Activated CD4-positive, alpha-beta T cell treated with anti-CD3 and anti-CD28 coated beads, Interleukin-2, amount 50 U/mL, for 4 hours (primary cell): ENCODE data around the gene IL2RA.
"Not testable (repeated sequence)": the region's sequence is repeated elsewhere in the genome, so short reads cannot be mapped to it uniquely, and the experiment has no call there.

ENCODE experiments used
- DNase-seq, 2 experiments: peaks; one replicate each; pipeline ENCODE4 v3.0.0-alpha.2; 2020

Gene IL2RA

GRCh38 chr10:6056411-6057135, 5.6 kb downstream of the IL2RA start:
- no peak for DNase-seq

DNA sequence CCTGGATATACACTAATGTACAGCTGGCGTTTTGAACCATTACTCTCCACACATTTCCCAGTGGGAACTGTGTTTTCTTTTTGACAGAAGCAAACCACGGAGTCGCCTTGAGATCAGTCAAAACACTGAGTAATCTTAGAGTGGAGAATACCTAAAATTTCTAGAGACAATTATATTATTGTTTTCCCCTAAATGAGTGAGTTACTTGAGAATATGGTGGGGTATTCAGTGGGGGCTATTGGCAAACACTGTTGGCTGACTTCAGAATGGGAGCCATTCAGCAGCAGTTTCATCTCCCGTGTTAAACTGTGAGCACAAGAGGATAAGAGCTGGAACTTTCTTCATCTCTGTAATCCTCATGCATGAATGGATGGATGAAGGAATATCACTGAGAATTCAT, 6.2 kb downstream of the IL2RA start:
- no peak for DNase-seq

DNA sequence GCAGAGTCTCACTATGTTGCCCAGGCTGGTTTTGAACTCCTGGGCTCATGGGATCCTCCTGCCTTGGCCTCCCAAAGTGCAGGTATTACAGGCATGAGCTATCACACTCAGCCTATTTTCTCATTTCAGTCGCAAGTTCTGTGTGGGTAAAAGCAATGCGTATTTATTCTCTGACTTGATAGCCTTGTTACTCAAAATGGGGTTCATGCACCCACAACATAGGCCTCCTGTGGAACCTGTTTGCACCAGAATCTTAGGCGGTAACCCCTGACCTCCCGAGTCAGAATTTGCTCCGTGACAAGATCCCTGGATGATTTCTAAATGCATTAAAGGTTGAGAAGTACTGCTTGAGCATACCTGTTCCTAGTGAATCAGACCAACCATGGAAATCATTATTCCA, 7.3 kb downstream of the IL2RA start:
- no peak for DNase-seq

- no peak for DNase-seq
Observed at GRCh38 chr10:6053816-6054631, 8.1 kb downstream of the IL2RA start.

- no peak for DNase-seq
Observed at GRCh38 chr10:6053303-6053702, 8.9 kb downstream of the IL2RA start.

DNA sequence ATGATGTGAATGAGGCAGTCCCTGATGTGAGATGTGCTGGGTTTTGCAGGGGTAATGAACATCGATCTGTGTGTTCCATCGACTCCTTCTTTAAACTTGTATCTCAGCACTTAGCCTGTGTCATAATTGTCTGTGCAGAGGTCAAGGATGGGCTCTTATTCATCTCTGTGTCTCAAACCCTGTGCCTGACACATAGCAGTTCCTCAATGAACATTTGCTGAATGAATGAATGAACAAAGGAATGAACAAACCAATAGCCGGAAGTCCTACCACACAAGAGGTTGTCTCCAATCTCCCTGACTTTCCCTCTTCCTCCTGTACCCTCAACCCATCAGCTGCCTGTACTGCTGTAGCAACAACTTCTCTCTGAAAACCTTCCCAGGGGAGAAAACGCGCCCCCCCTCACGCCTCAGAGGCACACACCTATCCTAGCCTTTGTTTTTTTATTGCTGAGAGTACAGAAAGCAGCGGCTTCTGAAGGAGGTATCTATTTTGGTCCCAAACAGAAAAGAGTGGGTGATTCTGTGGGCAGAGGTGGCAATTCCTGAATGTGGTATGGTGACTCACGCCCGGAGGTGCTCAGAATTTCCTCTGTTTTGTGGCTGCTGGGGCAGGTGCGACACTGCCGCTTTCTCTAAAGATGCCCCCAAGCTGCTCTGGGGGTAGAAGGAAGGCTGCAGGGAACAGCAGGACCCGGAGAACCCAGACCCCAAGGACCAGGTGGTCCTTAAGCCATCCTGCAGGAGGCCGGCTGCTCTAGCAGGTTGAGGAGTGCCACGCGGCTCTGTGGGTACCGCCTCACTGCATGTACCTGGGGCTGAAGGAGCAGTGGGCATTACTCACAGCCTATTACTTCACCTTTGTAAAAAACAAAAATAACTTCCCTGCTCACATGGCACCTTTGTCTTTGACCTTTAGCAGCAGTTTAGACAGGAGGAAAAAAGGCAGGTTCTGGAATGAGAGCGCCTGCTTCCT, 9.6 kb downstream of the IL2RA start:
- peak; percentile 80 to 84 for DNase-seq

DNA sequence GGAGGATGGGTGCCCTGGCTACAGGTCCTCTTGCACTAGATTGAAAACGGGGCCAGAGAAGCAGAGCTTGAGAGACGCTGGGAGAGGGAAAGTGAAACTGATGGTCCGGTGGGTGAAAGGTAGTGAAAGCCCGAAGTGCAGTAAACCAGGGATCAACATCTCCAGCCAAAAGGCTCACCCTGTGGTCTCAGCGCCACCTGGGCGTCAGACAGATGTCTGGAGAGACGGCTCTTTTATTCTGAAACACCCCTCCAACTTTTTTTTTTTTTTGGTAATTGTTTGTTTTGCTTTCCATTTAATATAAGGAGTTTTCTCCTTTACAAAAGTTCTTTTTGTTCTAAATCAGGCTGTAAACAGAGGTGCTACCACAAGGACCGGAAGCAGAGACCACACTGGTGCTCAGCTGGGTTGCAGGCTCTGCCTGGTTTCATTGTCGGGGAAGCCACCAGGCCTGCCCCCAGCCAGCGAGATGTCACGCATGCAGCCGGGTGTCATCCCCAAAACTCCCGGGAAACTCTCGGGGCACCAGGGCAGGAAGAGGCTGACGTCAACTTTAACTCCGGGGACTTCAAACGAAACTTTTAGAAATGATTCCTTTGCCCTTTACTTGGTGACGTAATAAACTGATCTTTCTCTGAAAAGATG, 11.2 kb downstream of the IL2RA start:
- DNase-seq: peak; percentile 87 to 92

DNA sequence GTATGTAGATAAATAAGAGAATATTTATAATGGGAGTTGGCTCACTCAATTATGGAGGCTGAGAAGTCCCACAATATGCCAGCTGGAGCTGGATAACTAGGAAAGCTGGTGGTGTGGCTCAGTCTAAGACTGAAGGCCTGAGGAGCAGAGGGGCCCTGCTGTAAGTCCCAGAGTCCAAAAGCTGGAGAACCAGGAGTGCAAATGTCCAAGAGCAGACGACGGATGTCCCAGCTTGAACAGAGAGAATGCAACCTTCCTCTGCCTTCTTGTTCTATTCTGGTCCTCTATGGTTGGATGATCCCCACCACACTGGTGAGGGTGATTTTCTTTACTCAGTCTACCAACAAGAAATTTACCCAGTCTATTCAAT, 13.2 kb downstream of the IL2RA start:
- no peak for DNase-seq

GRCh38 chr10:6048281-6049030, 13.7 kb downstream of the IL2RA start:
- no peak for DNase-seq

DNA sequence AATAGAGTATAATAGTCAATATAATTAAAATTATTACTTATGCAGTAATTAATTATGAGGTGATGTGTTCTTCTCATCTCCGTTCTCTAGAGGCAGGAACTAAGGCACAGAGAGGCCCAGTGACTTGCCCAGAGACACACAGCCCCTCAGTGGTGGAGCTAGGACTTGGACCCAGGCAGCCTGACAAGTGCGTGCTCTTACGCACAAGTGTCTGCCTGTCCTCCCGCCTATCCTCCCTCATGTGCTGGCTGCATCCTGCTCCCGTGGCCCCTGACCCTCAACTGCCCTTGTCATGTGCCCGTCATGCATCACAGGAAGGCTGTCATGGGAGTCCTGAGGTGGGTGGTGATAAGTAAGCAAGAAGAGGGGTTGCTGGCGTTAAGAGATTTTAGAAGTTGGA, 14.3 kb downstream of the IL2RA start:
- no peak for DNase-seq

DNA sequence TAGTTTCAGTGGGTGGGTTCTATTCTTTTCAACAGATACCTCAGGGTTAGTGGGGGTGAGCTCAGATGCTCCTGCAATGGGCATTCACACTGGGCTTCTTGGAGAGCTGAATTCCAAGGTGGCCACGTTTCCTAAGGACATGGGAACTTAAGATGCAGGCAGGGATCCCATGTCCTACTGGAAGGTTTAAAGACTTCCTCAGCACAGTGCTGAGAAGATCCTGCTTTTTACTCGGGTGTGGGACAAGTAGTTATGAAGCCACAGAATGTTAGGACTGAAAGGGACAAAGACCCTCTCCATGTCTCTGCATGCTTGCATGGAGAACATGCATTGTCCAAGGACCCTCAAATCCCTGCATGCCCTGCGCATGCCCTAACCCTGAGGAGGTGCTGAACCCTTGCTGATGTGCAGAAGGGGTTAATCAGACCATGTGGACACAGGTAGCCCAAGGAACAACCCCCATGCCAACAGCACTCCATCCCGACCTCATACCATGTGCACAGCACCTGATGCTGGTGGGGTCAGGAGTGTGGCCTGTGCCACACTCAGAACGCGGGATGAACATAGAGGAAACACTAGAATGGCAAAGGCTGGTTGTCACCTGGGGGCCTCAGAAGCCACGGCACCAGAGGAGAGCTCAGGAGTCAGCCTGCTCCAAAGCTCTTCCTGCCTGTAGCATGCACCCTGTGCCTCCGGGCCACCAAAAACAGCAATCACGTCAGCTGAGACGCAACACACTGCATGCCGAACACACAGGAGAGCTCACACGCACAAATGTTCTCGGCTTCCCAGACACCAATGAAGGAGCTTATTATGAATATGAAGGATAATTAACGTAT, 15.2 kb downstream of the IL2RA start:
- no peak for DNase-seq

GRCh38 chr10:6045878-6046772, 16.0 kb downstream of the IL2RA start:
- DNase-seq: no peak

DNA sequence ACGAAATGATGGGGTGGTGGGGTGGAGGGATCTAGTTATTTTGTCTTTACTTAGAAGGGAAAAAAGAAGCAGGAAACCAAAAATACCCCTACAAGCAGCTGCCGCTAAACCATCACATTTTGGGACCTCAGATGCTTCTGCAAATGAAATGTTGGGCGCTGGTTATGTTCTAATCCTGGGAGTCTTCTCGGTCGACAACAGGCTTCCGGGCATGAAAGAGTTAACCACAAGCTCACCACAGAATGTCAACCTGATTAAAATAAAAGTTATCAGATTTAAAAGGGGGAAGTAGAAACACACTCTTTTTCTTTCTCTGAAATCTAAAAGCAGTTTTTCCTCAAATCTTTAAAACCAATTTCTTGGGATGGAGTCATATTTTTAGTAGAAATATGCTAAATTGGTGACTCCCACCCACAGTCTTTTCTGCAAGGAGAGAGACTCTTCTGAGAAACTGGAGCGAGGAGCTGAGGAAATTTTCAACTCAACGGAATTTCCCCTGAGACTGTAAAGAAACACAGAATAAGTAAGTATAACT, 16.8 kb downstream of the IL2RA start:
- DNase-seq: no peak

DNA sequence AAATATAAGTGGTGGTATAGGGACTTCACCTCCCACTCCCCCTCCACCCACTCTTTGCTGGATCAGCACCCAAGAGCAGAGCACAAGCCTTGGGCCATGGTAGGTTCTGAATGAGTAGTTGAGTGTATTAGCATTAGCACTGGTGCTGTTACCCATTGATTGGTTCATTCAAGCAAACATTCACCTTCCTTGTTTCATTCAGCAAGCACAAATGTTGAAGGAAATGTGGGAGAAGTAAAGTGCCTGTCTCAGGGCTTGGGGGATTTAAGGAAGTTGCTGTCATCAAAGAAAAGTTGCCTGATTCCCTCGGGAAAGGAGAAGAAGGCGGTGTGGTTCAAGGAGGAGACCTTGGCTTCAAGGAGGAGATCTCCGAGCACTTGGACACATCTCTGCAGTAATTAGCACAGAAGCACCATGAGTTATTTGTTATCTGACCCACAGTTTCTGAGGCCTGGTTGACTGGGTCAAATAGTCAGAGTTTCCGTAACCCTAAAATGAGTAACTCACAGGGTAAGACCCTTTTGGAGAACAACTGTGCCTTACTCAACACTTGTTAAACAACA, 17.3 kb downstream of the IL2RA start:
- no peak for DNase-seq

DNA sequence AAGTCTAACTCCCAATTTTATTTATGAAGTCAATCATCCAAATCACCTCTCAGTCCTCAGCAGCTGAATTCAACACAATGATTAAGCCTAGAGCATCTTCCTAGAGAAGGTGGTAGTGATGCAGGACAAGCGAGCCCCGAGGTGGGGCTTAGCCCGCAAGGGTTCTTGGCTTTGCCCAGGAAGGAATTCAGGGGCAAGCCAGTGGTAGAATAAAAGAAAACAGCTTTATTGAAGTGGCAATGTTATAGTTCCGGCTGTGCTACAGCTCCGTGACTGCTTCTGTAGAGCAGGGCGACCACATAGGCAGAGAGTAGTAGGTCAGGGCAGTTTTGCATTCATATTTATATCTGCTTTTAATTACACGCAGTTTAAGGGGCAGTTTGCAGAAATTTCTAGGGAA, 18.1 kb downstream of the IL2RA start:
- DNase-seq: no peak

- DNase-seq: not testable (repeated sequence)
Observed at GRCh38 chr10:6043377-6043776, 18.8 kb downstream of the IL2RA start.

DNA sequence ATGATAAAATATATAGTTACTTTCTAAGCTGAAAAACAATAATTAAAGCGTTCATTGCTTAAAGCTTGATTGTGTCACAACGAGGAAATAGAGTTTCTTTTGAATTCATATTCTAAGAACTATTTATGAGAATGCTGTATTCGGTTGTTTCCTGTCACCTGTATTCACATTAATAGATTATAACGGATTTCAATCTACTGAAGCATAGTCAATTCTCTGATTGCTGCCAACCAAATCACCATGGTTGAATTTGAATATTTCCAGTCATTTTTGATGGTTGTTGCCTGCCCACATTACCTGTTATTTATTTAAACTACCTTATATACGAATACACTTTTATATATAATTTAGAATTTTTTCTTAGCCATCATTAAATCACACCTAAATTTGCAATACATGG, 22.0 kb downstream of the IL2RA start:
- DNase-seq: no peak

DNA sequence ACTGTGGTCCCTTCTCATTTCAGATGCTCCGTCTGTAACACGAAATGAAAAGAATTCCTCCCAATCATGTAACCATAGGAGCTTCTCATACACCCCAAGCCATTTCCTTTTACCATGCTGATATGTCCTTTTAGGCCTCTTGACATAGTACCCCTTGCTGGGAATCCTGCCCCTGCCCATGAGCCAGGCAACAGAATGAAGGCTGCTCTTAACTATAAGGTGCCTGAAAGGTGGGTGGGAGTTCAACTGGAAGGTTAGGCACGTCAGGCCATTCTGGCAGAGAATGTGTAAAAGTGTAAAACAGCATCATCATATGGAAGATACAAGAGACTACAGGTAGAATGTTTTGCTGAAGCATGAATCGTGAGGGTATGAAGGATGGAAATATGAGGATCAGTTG, 22.5 kb downstream of the IL2RA start:
- no peak for DNase-seq

DNA sequence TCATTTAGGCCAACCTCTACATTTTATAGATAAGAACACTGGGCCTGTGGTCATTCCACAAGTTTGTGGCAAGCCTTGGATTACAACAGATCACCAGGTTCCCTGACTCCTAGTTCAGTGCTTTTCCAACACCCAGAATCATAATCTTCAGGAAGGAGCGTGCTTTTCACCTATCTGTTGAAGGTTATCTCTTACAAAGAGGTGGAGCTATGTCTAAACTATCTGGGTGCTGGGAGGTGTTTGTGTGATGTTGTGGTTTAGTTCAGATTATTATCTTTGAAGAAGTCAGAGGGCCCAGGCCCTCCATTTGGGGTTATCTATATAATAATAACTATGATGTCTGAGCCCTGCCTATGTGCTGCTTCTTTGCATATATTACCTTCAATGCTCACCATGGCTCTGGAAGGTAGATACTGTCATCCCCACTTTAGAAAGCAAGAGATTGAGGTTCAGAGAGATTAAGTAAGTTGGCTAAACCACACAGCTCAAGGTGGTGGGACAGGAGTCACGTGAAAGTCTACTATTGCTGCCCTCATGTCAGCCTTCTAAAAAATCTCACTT, 24.0 kb downstream of the IL2RA start:
- DNase-seq: no peak
